NB4 (cell line): Measurements from ENCODE around the gene CHRNA5.

ENCODE experiments used
- CTCF ChIP-seq: IDR thresholded peaks from one replicate; pipeline ENCODE4 v1.5.1; 2012; ENCODE audit warnings: low read depth, low read length
- POLR2A ChIP-seq: IDR thresholded peaks from 2 replicates; pipeline ENCODE4 v1.6.1; 2011; ENCODE audit warnings: mild to moderate bottlenecking; ENCODE audit not compliant: insufficient read length; ENCODE audit errors: extremely low read depth

GRCh38 chr15:78527325-78527724 is 38.0 kb upstream of the CHRNA5 start:
- no peak for TF ChIP-seq CTCF
- no peak for TF ChIP-seq POLR2A
